Psoas muscle (tissue), 8 donors: ENCODE measurements around the gene STARD5. TPM values are rescaled to one million over a fixed set of nuclear protein-coding genes. Genes with fewer than 3 reads are reported as not detected.
"Not testable (repeated sequence)": the region's sequence is repeated elsewhere in the genome, so short reads cannot be mapped to it uniquely, and the experiment has no call there.

ENCODE experiments used
- ATAC-seq, 4 donors: fragments of 200-7000 bp; cut with Tn5 transposase; one replicate each; pipeline ENCODE4 v1.9.1; 2020; ENCODE audit warnings: moderate library complexity in 3 of 4, mild to moderate bottlenecking in 2 of 4
- DNase-seq, 2 donors: peaks; one replicate each; pipeline ENCODE4 v3.0.0-alpha.2; 2020
- H3K27ac ChIP-seq: fragments of 200-600 bp; one replicate; pipeline ENCODE4 v1.8.0; 2022
- H3K27me3 ChIP-seq, 3 donors: fragments of 200-600 bp in 1 of 3; one replicate each; pipeline versions ENCODE4 v1.6.1 to v1.8.0; 2013 to 2022; ENCODE audit warnings: low read length in 2 of 3, mild to moderate bottlenecking in 2 of 3, moderate library complexity in 1 of 3; ENCODE audit not compliant: insufficient read depth in 3 of 3
- H3K36me3 ChIP-seq, 2 donors: fragments of 200-600 bp in 1 of 2; one replicate each; pipeline versions ENCODE4 v1.6.1 to v1.8.0; 2013 to 2022; ENCODE audit warnings: low read depth in 1 of 2, mild to moderate bottlenecking in 1 of 2, moderate library complexity in 1 of 2; ENCODE audit not compliant: insufficient read depth in 1 of 2
- H3K4me1 ChIP-seq: fragments of 200-600 bp; one replicate; pipeline ENCODE4 v1.8.0; 2022
- H3K4me3 ChIP-seq: fragments of 200-600 bp; one replicate; pipeline ENCODE4 v1.8.0; 2022; ENCODE audit warnings: mild to moderate bottlenecking
- H3K9me3 ChIP-seq: fragments of 200-600 bp; one replicate; pipeline ENCODE4 v1.8.0; 2022
- WGBS, 3 donors: extraction: QIAGEN DNeasy Blood & Tissue Kit; methylation state at CpG; one replicate each; pipeline versions ENCODE4 v1.1.6 to v1.1.7; 2013; 5-methylcytosine and 5-hydroxymethylcytosine counted together
- intact Hi-C, 2 donors: fragments of 100-400 bp; cut with DNase I; formaldehyde crosslinking; loops; one replicate each; pipeline versions ENCODE4 v1.11.0 to v1.14.2; 2022
- polyA plus RNA-seq, 3 donors: library from polyadenylated mRNA; stranded (reverse); fragments of 200-250 nt; gene quantifications; one replicate each; pipeline ENCODE4 v1.2.3, GENCODE V29; 2013
- total RNA-seq, 4 donors: library from RNA; stranded (reverse); fragmentation: NEBNext Ultra II Directional in 2 of 4; extraction: Animal tissue kit (Norgen Biotek cat#: 25700) in 2 of 4; gene quantifications; one replicate each; pipeline versions ENCODE4 v1.2.1 to v1.2.4, GENCODE V29; 2021 to 2023
- TF ChIP-seq, protein P1 (sequence below): fragments of 200-600 bp; IDR thresholded peaks from one replicate; pipeline ENCODE4 v1.8.0; 2022; ENCODE audit warnings: antibody characterized with exemption
- donor health status: healthy with polysubstance abuse.
- donor health status: DM: no; HTN: no; CAD: no; lungs with moderate emphysema.
- donor health status: Bipolar disorder and iron deficiency.
- donor health status: healthy.
- donor health status: DM: yes; HTN: yes; CAD: no.
- donor health status: DM: no; HTN: no; CAD: no.
- donor health status: DM: no; HTN: no; CAD: no.
- donor health status: DM: yes; HTN: yes; CAD: no.

STARD5 gene
- total and polyA plus RNA-seq, 7 donors = 0.25 to 1.9 (median 0.64) TPM

GRCh38 chr15:81332326-81332725 is 8.4 kb upstream of the STARD5 start:
- 95 to 97% (median 96%) methylated on average over 12 of the region's 12 CpGs for whole genome bisulfite sequencing, 3 donors
- H3K36me3 ChIP-seq = no peaks in the 10 kb centered on the region
- ATAC-seq (no peak), DNase-seq (no peak)
- no peak overlapping the region for H3K27ac ChIP-seq
- H3K4me3 ChIP-seq = no peak overlapping the region
- H3K27me3 ChIP-seq = peaks cover 0 to 8% (median 0%) of the 10 kb centered on the region in 3 donors
- TF ChIP-seq, protein P1, sequence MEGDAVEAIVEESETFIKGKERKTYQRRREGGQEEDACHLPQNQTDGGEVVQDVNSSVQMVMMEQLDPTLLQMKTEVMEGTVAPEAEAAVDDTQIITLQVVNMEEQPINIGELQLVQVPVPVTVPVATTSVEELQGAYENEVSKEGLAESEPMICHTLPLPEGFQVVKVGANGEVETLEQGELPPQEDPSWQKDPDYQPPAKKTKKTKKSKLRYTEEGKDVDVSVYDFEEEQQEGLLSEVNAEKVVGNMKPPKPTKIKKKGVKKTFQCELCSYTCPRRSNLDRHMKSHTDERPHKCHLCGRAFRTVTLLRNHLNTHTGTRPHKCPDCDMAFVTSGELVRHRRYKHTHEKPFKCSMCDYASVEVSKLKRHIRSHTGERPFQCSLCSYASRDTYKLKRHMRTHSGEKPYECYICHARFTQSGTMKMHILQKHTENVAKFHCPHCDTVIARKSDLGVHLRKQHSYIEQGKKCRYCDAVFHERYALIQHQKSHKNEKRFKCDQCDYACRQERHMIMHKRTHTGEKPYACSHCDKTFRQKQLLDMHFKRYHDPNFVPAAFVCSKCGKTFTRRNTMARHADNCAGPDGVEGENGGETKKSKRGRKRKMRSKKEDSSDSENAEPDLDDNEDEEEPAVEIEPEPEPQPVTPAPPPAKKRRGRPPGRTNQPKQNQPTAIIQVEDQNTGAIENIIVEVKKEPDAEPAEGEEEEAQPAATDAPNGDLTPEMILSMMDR = no peak
- no peaks in the 10 kb centered on the region for H3K4me1 ChIP-seq
- H3K9me3 ChIP-seq = no peaks in the 10 kb centered on the region
- intact Hi-C loops = loop anchor here in 1 of 2 donors (5.0 kb wide), 1 partner anchor 55 kb away; no protein-coding TSS in a partner anchor

- intact Hi-C loops = loop anchor here in 1 of 2 donors (5.0 kb wide), 1 partner anchor 54 kb away; no protein-coding TSS in a partner anchor
- peaks cover 0 to under 1% (median 0%) of the 10 kb centered on the region in 3 donors for H3K27me3 ChIP-seq
- no peaks in the 10 kb centered on the region for H3K9me3 ChIP-seq
- no peak overlapping the region for H3K27ac ChIP-seq
- ATAC-seq (no peak), DNase-seq (no peak)
- H3K36me3 ChIP-seq = no peaks in the 10 kb centered on the region
- TF ChIP-seq, protein P1 = no peak
- WGBS, 3 donors = 89 to 91% (median 91%) methylated on average over 15 of the region's 15 CpGs
- no peaks in the 10 kb centered on the region for H3K4me1 ChIP-seq
- H3K4me3 ChIP-seq = no peak overlapping the region
Observed at GRCh38 chr15:81331600-81331999, 7.7 kb upstream of the STARD5 start.

DNA sequence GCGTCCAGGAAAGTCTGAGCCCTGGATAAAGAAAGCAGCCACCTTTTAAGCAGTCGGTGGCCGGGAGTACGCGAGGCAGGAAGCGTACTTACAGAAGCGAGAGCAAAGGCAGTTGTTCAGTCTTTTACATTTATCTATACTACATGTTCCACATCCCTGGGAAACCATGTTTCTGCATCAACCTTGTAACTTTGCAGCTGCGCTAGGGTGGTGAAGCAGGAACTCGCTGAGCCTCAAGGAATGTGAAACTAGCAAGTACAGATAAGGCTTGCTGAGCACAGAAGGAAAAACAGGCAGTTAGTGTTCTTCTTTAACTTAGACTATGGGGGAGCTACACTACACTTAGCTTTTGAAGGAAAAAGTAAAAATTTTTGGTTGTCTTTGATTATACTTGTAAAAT is 7.2 kb upstream of the STARD5 start:
- H3K36me3 ChIP-seq, DNase-seq, H3K9me3 ChIP-seq, H3K27ac ChIP-seq, H3K4me1 ChIP-seq, H3K4me3 ChIP-seq, H3K27me3 ChIP-seq, ATAC-seq: not testable (repeated sequence)
- intact Hi-C loops = loop anchor here in 1 of 2 donors (5.0 kb wide), 1 partner anchor 54 kb away; no protein-coding TSS in a partner anchor
- 89 to 96% (median 93%) methylated on average over 9 of the region's 9 CpGs for WGBS, 3 donors

DNA sequence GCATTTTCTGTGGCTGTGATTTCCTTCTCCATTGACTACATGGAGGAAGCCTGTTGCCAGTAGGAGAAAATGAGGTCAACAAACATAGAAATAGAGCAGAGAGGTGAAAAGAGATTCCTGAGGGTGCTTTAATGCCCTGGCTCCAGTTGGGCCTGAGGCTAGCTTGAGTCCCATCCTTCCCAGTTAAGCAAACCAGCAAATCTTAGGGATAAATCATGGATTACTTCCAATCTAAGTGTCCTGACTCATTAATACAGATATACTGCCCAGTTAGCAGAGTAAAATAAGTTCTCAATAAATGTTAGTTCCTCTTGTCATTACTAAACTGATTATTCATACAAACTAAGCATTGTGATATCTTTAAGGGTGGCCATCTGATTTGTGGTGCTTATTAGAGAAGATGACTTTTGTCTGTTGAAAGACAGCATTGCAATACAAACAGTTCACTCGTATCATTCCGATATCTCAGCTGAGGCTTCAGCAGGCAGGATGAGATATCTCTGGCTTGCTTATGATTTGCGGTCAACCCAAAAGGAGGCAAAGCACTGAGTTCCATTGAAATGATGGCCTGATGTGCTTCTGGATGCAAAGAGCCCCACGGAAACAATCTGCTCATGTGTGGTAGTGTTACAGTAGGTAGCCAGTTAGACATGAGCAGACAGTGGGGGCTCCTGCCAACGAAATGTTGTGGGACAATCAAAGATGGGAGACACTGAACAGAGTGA is 6.6 kb upstream of the STARD5 start:
- no peak for ATAC-seq
- no peaks in the 10 kb centered on the region for H3K27me3 ChIP-seq
- intact Hi-C loops = loop anchor here in 1 of 2 donors (5.0 kb wide), 1 partner anchor 53 kb away; no protein-coding TSS in a partner anchor
- no peaks in the 10 kb centered on the region for H3K36me3 ChIP-seq
- no peak overlapping the region for H3K27ac ChIP-seq
- no peaks in the 10 kb centered on the region for H3K9me3 ChIP-seq
- WGBS, 3 donors = 91 to 94% (median 92%) methylated on average over 5 of the region's 5 CpGs
- TF ChIP-seq, protein P1 = no peak
- no peaks in the 10 kb centered on the region for H3K4me1 ChIP-seq
- no peak for DNase-seq
- no peak overlapping the region for H3K4me3 ChIP-seq

DNA sequence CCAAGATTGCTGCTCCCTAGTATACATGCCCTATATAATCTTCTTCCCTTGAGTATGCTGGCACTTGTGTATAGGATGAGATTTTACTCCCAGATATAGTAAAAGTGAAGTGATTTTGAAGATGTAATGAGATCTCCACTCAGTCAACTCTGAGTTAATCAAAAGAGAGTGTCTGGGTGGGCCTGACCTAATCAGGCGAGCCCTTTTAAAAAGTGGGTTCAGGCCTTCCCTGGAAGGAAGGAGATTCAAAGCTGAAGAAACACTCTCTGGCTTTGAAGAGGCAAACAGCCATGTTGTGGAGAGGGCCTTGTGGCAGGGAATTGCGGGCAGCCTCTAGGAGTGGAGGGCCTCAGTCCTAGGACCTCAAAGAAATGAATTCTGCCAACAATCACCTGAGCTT is 5.5 kb upstream of the STARD5 start:
- no peaks in the 10 kb centered on the region for H3K27me3 ChIP-seq
- H3K27ac ChIP-seq = no peak overlapping the region
- no peaks in the 10 kb centered on the region for H3K36me3 ChIP-seq
- DNase-seq = no peak
- no peaks in the 10 kb centered on the region for H3K4me1 ChIP-seq
- H3K9me3 ChIP-seq = no peaks in the 10 kb centered on the region
- intact Hi-C loops = no loop called here
- no peak overlapping the region for H3K4me3 ChIP-seq
- no peak for ATAC-seq
- 96 to 100% (median 99%) methylated on average over 2 of the region's 2 CpGs for WGBS, 3 donors
- TF ChIP-seq, protein P1 = no peak
